Measurements from ENCODE around the gene MMP14.

GRCh38 chr14:22824711-22825359 lies 11.6 kb upstream of the MMP14 start:
- TF ChIP-seq CTCF (IDR thresholded peaks at IDR 0.05), result no peak
- TF ChIP-seq POLR2AphosphoS5 (IDR thresholded peaks at IDR 0.05), result no peak
- no peak for TF ChIP-seq POLR2A (IDR thresholded peaks at IDR 0.05)
- TF ChIP-seq EP300 (IDR thresholded peaks at IDR 0.05), result no peak

All from sigmoid colon (tissue), 4 donors.